Caco-2 (cell line): ENCODE results near the gene ARHGEF6. TPM values are rescaled to one million over a fixed set of nuclear protein-coding genes. Genes with fewer than 3 reads are reported as not detected.

Experiments
- BruUV-seq: library from RNA; stranded (reverse); fragments of 400-500 nt; replicated peaks from 2 replicates; lab custom pipeline; 2021; lab: Mats Ljungman, UMichigan
- CTCF ChIA-PET: fragments of 300-600 bp; sonication (Branson Sonifier 250); formaldehyde crosslinking; loops from one replicate; lab custom pipeline; 2022; ENCODE audit warnings: antibody characterized with exemption; lab: Charles Lee
- POLR2A ChIA-PET: fragments of 300-600 bp; sonication (Branson Sonifier 250); formaldehyde crosslinking; loops from one replicate; lab custom pipeline; 2022; ENCODE audit warnings: antibody characterized with exemption; lab: Charles Lee
- DNase-seq, 2 experiments: peaks; one replicate each; pipeline versions ENCODE4 v3.0.0 to v3.0.0-alpha.2; 2020 to 2022
- H3K27me3 ChIP-seq: replicated peaks from 2 replicates; pipeline ENCODE4 v1.6.0; 2011; ENCODE audit warnings: low read length; ENCODE audit not compliant: control insufficient read depth, insufficient read depth
- H3K36me3 ChIP-seq: 2 replicates; pipeline ENCODE4 v1.5.1; 2011; ENCODE audit warnings: low read length; ENCODE audit not compliant: control insufficient read depth, insufficient read depth
- H3K4me1 ChIP-seq: fragments of 250-450 bp; sonication (Bioruptor Pico); 2 replicates; pipeline ENCODE4 v1.5.1; 2020; ENCODE audit warnings: mild to moderate bottlenecking
- H3K4me3 ChIP-seq: 2 replicates; pipeline ENCODE4 v1.5.1; 2011; ENCODE audit warnings: low read depth, mild to moderate bottlenecking, control low read depth, low read length
- H3K9me3 ChIP-seq: fragments of 250-450 bp; sonication (Bioruptor Pico); 2 replicates; pipeline ENCODE4 v1.5.1; 2020; ENCODE audit warnings: mild to moderate bottlenecking, moderate library complexity
- H3K27ac Mint-ChIP-seq: one replicate; pipeline ENCODE4 v1.8.0; 2022; ENCODE audit warnings: mixed read lengths; ENCODE audit not compliant: unreplicated experiment
- H3K27me3 Mint-ChIP-seq: one replicate; pipeline ENCODE4 v1.8.0; 2022; ENCODE audit warnings: mixed read lengths; ENCODE audit not compliant: insufficient read depth, unreplicated experiment
- H3K36me3 Mint-ChIP-seq: one replicate; pipeline ENCODE4 v1.8.0; 2022; ENCODE audit warnings: mild to moderate bottlenecking, mixed read lengths; ENCODE audit not compliant: insufficient read depth, unreplicated experiment
- H3K4me1 Mint-ChIP-seq: one replicate; pipeline ENCODE4 v1.8.0; 2022; ENCODE audit warnings: low read depth, mixed read lengths; ENCODE audit not compliant: unreplicated experiment
- H3K4me3 Mint-ChIP-seq: one replicate; pipeline ENCODE4 v1.8.0; 2022; ENCODE audit warnings: mild to moderate bottlenecking, moderate library complexity, mixed read lengths; ENCODE audit not compliant: unreplicated experiment
- H3K9me3 Mint-ChIP-seq: one replicate; pipeline ENCODE4 v1.8.0; 2022; ENCODE audit warnings: mixed read lengths; ENCODE audit not compliant: unreplicated experiment
- intact Hi-C: fragments of 100-400 bp; cut with micrococcal nuclease; formaldehyde crosslinking; loops from one replicate; pipeline ENCODE4 v1.10.0; 2022; ENCODE audit not compliant: unreplicated experiment
- total RNA-seq: library from RNA; stranded (reverse); gene quantifications from 2 replicates; pipeline ENCODE4 v1.2.3, GENCODE V29; 2022
- TF ChIP-seq, protein P1 (sequence below), 2 experiments: fragments of 200-600 bp in 1 of 2; IDR thresholded peaks; 1 replicate in 1 of 2; 2 replicates in 1 of 2; pipeline versions ENCODE4 v1.5.1 to v1.8.0; 2011 to 2022; ENCODE audit warnings: antibody characterized with exemption in 1 of 2, control low read depth in 1 of 2, inconsistent platforms in 1 of 2, low read depth in 1 of 2, low read length in 1 of 2, mild to moderate bottlenecking in 1 of 2, moderate library complexity in 1 of 2; ENCODE audit not compliant: insufficient read depth in 1 of 2, severe bottlenecking in 1 of 2, unreplicated experiment in 1 of 2

ARHGEF6 gene
- total RNA-seq, 1 experiment from 2014 or later: not detected

DNA sequence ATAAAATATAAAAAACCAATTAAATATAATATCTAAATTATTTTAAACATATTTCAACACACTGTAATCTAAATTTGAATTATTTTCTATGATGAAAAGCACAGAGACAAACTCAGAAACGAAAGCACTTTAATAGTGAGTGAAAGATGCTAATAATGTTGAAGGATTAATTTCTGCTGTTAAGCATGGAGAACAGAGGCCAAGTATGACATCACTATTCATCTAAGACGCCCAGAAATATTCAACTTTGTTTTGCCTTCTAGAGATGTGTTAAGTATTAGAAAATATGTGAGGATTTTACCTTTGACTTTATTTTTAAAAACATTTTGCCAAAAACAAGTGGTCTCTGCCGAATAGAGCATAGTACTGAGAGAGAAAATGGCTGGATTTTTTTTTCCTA lies 19.3 kb downstream of the ARHGEF6 start:
- Histone ChIP-seq H3K4me3 (no peak overlapping the region), H3K27me3 (no peaks in the 10 kb centered on the region), H3K36me3 (no peaks in the 10 kb centered on the region), H3K9me3 (no peaks in the 10 kb centered on the region), H3K4me1 (no peaks in the 10 kb centered on the region)
- no peaks in the 10 kb centered on the region for H3K9me3 Mint-ChIP-seq
- intact Hi-C loops: no loop called here
- no peaks in the 10 kb centered on the region for H3K4me1 Mint-ChIP-seq
- TF ChIP-seq, protein P1, sequence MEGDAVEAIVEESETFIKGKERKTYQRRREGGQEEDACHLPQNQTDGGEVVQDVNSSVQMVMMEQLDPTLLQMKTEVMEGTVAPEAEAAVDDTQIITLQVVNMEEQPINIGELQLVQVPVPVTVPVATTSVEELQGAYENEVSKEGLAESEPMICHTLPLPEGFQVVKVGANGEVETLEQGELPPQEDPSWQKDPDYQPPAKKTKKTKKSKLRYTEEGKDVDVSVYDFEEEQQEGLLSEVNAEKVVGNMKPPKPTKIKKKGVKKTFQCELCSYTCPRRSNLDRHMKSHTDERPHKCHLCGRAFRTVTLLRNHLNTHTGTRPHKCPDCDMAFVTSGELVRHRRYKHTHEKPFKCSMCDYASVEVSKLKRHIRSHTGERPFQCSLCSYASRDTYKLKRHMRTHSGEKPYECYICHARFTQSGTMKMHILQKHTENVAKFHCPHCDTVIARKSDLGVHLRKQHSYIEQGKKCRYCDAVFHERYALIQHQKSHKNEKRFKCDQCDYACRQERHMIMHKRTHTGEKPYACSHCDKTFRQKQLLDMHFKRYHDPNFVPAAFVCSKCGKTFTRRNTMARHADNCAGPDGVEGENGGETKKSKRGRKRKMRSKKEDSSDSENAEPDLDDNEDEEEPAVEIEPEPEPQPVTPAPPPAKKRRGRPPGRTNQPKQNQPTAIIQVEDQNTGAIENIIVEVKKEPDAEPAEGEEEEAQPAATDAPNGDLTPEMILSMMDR (IDR thresholded peaks at IDR 0.05; ENCODE audit: insufficient read depth in 1 of 2, low read depth in 1 of 2, low read length in 1 of 2, severe bottlenecking in 1 of 2, unreplicated experiment in 1 of 2): no peak
- ChIA-PET CTCF (no interaction called here), POLR2A (no interaction called here)
- no peak overlapping the region for H3K4me3 Mint-ChIP-seq
- no peaks in the 10 kb centered on the region for H3K36me3 Mint-ChIP-seq
- no peak overlapping the region for H3K27ac Mint-ChIP-seq
- peaks cover 4% of the 10 kb centered on the region for H3K27me3 Mint-ChIP-seq
- no peak for DNase-seq
- BruUV-seq: no TSS peak

DNA sequence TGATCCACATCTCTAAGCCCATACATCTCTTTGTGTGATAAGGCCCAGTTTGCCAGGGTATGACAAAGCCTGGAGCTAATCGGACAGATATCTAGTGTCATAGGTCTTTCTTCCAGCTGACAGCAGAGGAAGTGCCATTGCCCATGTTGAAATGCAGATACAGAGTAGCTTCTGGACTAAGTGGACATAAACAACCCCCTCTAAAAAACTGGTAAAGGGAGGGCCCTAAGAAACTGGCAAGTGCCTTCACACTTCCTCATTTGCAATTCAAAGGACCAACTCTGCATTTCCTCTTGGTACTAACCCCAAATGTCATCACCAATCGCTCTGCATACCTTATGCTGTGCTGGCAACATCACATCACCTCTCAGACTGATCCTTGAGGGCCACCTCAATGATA lies 20.8 kb downstream of the ARHGEF6 start:
- H3K4me1 Mint-ChIP-seq: no peaks in the 10 kb centered on the region
- peaks cover 6% of the 10 kb centered on the region for H3K27me3 Mint-ChIP-seq
- H3K27ac Mint-ChIP-seq: no peak overlapping the region
- Histone ChIP-seq H3K36me3 (no peaks in the 10 kb centered on the region), H3K9me3 (no peaks in the 10 kb centered on the region), H3K4me3 (no peak overlapping the region), H3K4me1 (no peaks in the 10 kb centered on the region), H3K27me3 (no peaks in the 10 kb centered on the region)
- no peak overlapping the region for H3K4me3 Mint-ChIP-seq
- DNase-seq: no peak
- intact Hi-C loops: no loop called here
- H3K36me3 Mint-ChIP-seq: no peaks in the 10 kb centered on the region
- CTCF ChIA-PET: no interaction called here
- BruUV-seq: no TSS peak
- H3K9me3 Mint-ChIP-seq: no peaks in the 10 kb centered on the region
- TF ChIP-seq, protein P1 (IDR thresholded peaks at IDR 0.05; ENCODE audit: insufficient read depth in 1 of 2, low read depth in 1 of 2, low read length in 1 of 2, severe bottlenecking in 1 of 2, unreplicated experiment in 1 of 2): no peak
- POLR2A ChIA-PET: no interaction called here

DNA sequence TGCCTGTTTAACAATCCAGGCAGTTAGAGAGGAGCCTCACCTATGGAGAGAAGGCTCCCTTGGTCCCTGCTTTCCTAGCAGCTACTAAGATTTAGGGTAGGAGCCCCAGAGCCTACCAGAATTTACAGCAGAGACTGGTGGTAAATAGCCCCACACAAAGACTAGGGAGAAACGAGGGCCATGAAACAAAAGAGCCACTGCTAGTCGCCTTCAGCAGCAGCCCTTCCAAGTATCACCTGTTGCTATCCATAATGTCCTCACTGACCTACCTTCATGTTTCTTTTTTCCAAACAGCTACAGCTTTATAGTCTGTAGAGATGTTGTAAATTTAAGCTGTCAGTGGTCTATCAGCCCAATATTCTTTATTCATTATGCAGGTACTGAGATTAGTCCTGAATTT lies 25.3 kb downstream of the ARHGEF6 start:
- no peak for DNase-seq

More for the DNA sequence above, 25.3 kb downstream of the ARHGEF6 start:
- no peaks in the 10 kb centered on the region for H3K36me3 ChIP-seq
- Mint-ChIP-seq H3K27ac (no peak overlapping the region), H3K4me3 (no peak overlapping the region), H3K27me3 (peaks cover 6% of the 10 kb centered on the region), H3K4me1 (no peaks in the 10 kb centered on the region), H3K36me3 (no peaks in the 10 kb centered on the region), H3K9me3 (no peaks in the 10 kb centered on the region)
- ChIA-PET CTCF (no interaction called here), POLR2A (no interaction called here)
- TF ChIP-seq, protein P1 (IDR thresholded peaks at IDR 0.05; ENCODE audit: insufficient read depth in 1 of 2, low read depth in 1 of 2, low read length in 1 of 2, severe bottlenecking in 1 of 2, unreplicated experiment in 1 of 2): no peak
- no peak overlapping the region for H3K4me3 ChIP-seq
- intact Hi-C loops: no loop called here
- no peaks in the 10 kb centered on the region for H3K4me1 ChIP-seq
- H3K9me3 ChIP-seq: no peaks in the 10 kb centered on the region
- no TSS peak for BruUV-seq
- no peaks in the 10 kb centered on the region for H3K27me3 ChIP-seq
